HL-60 (cell line): ENCODE results near the gene TTF2.

Experiments used
- DNase-seq, 2 experiments: peaks; one replicate each; pipeline ENCODE4 v3.0.0-alpha.2; 2010 to 2020; ENCODE audit warnings: low read depth in 1 of 2, low spot score in 1 of 2
- H3K27ac ChIP-seq: fragments of 250-450 bp; sonication (Bioruptor Pico); replicated peaks from 2 replicates; pipeline ENCODE4 v1.5.1; 2020; ENCODE audit warnings: mild to moderate bottlenecking, moderate library complexity
- H3K27me3 ChIP-seq: fragments of 250-450 bp; sonication (Bioruptor Pico); 2 replicates; pipeline ENCODE4 v1.5.1; 2021; ENCODE audit warnings: mild to moderate bottlenecking, moderate library complexity; ENCODE audit not compliant: insufficient read depth, poor library complexity, severe bottlenecking
- H3K4me3 ChIP-seq: replicated peaks from 2 replicates; pipeline ENCODE4 v1.5.1; 2011; ENCODE audit warnings: mild to moderate bottlenecking, control low read depth, low read length; ENCODE audit not compliant: insufficient read depth
- GABPA ChIP-seq: IDR thresholded peaks from 2 replicates; pipeline ENCODE4 v1.6.1; 2012; ENCODE audit warnings: low read depth
- POLR2AphosphoS5 ChIP-seq: IDR thresholded peaks from 2 replicates; pipeline ENCODE4 v1.6.1; 2012; ENCODE audit warnings: low read depth
- SPI1 ChIP-seq: IDR thresholded peaks from 2 replicates; pipeline ENCODE4 v1.6.1; 2012; ENCODE audit warnings: low read depth, mild to moderate bottlenecking, borderline replicate concordance
- TF ChIP-seq, protein P1 (sequence below): IDR thresholded peaks from one replicate; pipeline ENCODE4 v1.5.1; 2011; ENCODE audit warnings: low read length, control low read depth, inconsistent platforms; ENCODE audit not compliant: insufficient read depth
- TF ChIP-seq, protein P2 (sequence below): IDR thresholded peaks from 2 replicates; pipeline ENCODE4 v1.6.1; 2012; ENCODE audit warnings: low read depth; ENCODE audit not compliant: insufficient replicate concordance

Gene TTF2

GRCh38 chr1:117135329-117135728, 75.2 kb downstream of the TTF2 start:
- no peak for DNase-seq
- no peak overlapping the region for H3K4me3 ChIP-seq
- no peaks in the 10 kb centered on the region for H3K27me3 ChIP-seq
- H3K27ac ChIP-seq: no peak overlapping the region
- no peak for TF ChIP-seq GABPA
- TF ChIP-seq, protein P1, sequence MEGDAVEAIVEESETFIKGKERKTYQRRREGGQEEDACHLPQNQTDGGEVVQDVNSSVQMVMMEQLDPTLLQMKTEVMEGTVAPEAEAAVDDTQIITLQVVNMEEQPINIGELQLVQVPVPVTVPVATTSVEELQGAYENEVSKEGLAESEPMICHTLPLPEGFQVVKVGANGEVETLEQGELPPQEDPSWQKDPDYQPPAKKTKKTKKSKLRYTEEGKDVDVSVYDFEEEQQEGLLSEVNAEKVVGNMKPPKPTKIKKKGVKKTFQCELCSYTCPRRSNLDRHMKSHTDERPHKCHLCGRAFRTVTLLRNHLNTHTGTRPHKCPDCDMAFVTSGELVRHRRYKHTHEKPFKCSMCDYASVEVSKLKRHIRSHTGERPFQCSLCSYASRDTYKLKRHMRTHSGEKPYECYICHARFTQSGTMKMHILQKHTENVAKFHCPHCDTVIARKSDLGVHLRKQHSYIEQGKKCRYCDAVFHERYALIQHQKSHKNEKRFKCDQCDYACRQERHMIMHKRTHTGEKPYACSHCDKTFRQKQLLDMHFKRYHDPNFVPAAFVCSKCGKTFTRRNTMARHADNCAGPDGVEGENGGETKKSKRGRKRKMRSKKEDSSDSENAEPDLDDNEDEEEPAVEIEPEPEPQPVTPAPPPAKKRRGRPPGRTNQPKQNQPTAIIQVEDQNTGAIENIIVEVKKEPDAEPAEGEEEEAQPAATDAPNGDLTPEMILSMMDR: no peak
- no peak for TF ChIP-seq SPI1
- TF ChIP-seq, protein P2, sequence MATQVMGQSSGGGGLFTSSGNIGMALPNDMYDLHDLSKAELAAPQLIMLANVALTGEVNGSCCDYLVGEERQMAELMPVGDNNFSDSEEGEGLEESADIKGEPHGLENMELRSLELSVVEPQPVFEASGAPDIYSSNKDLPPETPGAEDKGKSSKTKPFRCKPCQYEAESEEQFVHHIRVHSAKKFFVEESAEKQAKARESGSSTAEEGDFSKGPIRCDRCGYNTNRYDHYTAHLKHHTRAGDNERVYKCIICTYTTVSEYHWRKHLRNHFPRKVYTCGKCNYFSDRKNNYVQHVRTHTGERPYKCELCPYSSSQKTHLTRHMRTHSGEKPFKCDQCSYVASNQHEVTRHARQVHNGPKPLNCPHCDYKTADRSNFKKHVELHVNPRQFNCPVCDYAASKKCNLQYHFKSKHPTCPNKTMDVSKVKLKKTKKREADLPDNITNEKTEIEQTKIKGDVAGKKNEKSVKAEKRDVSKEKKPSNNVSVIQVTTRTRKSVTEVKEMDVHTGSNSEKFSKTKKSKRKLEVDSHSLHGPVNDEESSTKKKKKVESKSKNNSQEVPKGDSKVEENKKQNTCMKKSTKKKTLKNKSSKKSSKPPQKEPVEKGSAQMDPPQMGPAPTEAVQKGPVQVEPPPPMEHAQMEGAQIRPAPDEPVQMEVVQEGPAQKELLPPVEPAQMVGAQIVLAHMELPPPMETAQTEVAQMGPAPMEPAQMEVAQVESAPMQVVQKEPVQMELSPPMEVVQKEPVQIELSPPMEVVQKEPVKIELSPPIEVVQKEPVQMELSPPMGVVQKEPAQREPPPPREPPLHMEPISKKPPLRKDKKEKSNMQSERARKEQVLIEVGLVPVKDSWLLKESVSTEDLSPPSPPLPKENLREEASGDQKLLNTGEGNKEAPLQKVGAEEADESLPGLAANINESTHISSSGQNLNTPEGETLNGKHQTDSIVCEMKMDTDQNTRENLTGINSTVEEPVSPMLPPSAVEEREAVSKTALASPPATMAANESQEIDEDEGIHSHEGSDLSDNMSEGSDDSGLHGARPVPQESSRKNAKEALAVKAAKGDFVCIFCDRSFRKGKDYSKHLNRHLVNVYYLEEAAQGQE: no peak
- no peak for TF ChIP-seq POLR2AphosphoS5

- no peak overlapping the region for H3K27ac ChIP-seq
- no peak overlapping the region for H3K4me3 ChIP-seq
- no peaks in the 10 kb centered on the region for H3K27me3 ChIP-seq
- DNase-seq: no peak
- no peak for TF ChIP-seq POLR2AphosphoS5
- TF ChIP-seq, protein P1: no peak
- TF ChIP-seq GABPA: no peak
- TF ChIP-seq, protein P2: no peak
- no peak for TF ChIP-seq SPI1
These were observed 76.6 kb downstream of the TTF2 start for GRCh38 chr1:117136749-117137148.

- DNase-seq: no peak
- TF ChIP-seq POLR2AphosphoS5 (no peak), GABPA (no peak), SPI1 (no peak)
- TF ChIP-seq, protein P2: no peak
- TF ChIP-seq, protein P1: no peak
- H3K27ac ChIP-seq: no peak overlapping the region
- H3K4me3 ChIP-seq: no peak overlapping the region
- H3K27me3 ChIP-seq: no peaks in the 10 kb centered on the region
These were observed 77.2 kb downstream of the TTF2 start for GRCh38 chr1:117137281-117137855.
